Activated CD4-positive, alpha-beta T cell treated with anti-CD3 and anti-CD28 coated beads for 1 hour (primary cell): Measurements from ENCODE around the gene RHEX.
"Not testable (repeated sequence)": the region's sequence is repeated elsewhere in the genome, so short reads cannot be mapped to it uniquely, and the experiment has no call there.

Experiments
- DNase-seq: peaks from one replicate; pipeline ENCODE4 v3.0.0-alpha.2; 2020

RHEX gene, protein sequence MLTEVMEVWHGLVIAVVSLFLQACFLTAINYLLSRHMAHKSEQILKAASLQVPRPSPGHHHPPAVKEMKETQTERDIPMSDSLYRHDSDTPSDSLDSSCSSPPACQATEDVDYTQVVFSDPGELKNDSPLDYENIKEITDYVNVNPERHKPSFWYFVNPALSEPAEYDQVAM

DNA sequence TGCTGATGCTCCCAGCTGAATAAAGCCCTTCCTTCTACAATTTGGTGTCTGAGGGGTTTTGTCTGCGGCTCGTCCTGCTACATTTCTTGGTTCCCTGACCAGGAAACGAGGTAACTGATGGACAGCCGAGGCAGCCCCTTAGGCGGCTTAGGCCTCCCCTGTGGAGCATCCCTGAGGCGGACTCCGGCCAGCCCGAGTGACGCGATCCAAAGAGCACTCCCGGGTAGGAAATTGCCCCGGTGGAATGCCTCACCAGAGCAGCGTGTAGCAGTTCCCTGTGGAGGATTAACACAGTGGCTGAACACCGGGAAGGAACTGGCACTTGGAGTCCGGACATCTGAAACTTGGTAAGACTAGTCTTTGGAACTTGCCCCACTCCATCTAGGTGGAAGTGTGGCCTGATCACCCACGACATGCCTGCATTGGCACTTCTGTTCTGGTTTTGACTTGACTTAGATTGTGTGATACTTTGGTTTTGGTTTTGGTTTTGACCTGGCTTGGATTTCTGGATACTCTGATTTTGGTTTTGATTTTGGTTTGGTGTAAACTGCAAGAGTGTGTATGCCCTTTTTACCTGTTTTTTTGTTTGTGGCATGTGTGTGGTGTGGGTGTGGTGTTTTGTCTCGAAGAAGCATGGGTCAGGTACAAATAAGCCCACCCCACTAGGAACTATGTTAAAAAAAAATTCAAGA, at the start of gene RHEX:
Gene RHEX (plus strand): TSS at position 255 of the 692 bp plus-strand sequence. CDS start 44,656 bp downstream, outside the sequence.
- not testable (repeated sequence) for DNase-seq

DNA sequence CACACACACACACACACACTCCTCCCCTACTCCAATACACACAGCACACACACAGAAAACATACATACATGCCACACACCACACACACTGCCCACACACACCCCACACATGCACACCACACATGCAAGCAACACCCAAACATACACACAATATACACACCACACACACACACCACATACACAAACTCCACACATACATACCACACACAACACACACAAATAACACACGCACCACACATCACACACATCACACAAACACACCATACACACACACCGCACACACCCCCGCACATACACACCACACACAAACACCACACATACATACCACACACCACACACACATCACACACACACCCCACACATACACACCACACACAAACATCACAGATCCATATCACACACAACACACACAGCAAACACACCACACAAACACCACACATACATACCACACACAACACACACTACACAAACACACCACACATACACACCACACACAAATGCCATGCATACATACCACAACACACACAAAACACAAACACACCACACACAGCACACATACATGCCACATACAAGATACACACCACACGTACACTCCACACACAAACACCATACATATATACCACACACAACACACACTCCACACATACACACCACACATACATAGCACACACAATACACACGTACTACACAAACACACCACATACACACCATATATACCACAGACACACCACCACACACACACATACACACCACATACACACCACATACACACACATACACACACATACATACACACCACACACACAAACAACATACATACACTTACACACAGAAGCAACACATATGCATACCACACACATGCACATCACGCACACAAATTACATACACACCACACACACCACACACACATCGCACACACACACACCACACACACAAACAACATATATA, 48.8 kb upstream of the RHEX start:
- DNase-seq, result no peak

DNA sequence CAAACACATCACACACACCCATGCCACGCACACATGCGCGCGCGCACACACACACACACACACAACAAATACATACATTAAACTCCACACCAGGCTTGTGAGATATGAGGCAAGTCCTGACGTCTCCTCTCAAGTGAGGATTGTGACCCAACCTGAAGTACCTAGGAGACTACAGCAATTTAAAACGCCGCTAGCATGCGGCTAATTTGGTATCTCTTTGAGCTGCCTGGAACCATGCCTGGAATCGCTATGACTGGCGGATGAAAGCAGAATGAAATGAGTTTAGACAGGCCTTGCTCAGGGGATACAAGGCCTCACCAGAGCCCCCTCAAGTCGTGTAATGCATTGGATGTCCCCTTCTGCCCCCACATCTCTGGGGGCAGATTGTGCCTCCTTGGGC, 48.1 kb upstream of the RHEX start:
- DNase-seq, result no peak

DNA sequence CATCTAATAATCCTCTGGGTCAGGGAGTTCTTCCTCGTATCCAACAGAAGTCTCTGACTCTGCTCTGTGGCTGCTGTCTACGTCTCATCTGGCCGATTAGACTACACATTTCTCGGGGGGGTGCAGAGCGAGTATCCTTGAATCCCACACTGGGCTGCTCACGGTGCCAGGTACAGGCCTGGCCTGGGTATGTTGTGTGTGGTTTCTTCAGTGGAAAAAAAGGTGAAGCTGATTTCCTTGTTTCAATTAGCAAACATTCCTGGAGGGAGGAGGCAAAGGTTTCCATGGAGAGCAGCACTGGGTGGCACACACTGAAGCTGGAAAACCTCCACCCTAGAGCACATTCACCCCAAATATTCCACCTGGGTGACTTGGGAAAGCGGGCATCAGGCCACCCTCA, 47.7 kb upstream of the RHEX start:
- DNase-seq, result no peak

DNA sequence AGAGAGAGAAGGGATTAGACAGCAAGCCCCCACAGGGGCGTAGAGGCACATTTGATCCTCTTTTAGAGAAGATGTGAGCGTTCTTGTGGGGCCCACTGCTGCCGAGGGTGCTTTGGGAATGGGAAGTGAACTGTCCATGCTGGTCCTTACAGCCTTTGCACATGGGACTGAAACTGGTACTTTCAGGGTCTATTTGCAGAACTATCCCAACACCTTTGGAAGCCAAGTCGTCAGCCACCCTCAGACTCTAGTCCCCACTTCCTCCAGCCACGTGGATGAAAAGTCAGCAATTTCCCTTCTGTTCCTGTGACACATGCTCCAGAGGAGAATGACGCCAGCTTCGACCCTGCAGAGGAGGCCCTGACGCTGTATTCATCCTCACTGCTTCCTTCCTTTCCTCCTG, 47.2 kb upstream of the RHEX start:
- DNase-seq, result no peak

DNA sequence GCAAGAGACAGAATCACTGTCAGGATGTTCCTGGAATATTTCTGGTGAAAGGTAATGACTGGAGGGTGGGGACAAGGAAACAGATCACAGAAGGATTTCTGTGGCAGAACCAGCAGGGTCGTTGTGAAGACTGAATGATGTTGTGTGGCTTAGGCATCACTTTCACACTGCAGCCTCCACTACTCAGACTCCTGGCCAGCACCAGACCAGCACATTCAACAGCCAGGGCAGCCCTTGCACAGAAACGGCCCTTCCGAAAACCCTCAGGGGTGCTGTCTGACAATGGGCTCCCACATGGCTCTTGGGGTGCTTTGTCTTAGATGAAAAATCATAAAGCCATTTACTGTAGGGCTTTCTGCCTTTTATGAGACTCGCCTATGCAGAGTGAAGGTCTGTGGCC, 46.0 kb upstream of the RHEX start:
- DNase-seq, result no peak

DNA sequence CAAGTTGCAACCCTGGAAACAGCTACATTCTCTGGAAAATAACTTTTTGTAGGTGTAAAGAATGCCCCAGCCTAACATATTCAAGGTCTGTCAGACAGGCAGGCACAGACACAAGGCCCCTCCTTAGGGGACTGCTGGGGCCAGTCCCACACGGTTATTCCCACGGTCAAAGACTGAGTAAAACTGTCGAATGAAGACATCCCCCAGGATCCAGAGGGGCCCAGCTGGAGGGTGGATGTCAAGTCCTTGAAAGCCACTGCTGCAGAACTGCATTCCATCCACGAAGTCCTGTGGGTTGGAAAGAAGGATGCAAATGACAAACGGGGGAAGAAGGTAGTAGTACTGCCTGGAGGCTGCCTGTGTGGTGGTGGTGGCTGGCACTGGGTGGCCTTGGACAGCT, 42.9 kb upstream of the RHEX start:
- no peak for DNase-seq

DNA sequence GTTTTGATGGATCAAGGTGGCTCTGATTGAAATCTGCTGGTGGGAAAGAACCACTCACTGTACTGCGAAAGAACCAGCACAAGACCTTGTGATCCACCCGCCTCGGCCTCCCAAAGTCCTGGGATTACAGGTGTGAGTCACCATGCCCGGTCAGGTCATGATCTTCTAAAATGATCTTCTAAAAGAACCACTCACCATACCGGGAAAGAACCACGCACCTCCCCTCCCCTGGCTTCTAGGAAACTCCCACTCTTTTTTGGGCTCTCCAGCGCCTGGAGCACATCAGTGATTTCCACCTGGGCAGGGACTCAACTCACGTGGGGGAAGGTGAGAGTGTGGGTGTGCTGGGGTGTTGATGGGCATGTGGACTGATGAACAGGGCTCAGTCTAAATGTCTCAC, 41.9 kb upstream of the RHEX start:
- DNase-seq, result no peak

DNA sequence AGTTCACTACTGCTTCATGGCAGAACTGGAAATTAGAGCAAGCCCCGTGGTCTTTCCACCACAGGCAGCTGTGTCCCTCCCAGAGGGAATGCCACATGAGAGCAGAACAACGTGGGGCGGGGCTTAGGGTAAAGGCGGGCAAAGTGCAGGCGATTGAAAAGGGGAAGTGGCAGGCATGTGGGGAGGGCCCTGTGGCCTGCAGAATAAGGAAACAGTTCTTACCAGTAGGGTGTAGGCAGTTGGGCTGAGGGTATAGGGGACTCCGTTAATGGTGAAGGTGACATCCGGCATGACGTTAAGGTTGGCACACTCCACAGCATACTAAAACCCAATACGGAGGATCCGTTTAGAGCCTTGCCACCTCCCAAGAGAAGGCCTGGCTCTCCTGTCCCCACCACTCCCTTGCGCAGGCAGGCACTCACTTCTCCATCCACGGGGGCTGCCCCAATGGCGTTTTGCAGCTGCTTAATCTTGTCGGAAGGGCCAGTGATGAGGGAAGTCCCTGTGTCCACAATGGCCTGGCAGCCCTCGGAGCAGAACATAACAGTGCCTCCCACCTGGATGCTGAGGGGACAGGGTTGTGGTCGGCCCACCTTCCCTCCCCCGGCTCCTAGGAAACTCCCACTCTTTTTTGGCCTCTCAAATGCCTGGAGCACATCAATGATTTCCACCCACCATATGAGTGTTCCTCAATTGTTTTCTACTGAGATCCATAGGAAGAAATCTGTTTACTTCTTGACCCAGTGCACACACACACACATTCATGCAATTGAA, 40.7 kb upstream of the RHEX start:
- DNase-seq, result no peak

DNA sequence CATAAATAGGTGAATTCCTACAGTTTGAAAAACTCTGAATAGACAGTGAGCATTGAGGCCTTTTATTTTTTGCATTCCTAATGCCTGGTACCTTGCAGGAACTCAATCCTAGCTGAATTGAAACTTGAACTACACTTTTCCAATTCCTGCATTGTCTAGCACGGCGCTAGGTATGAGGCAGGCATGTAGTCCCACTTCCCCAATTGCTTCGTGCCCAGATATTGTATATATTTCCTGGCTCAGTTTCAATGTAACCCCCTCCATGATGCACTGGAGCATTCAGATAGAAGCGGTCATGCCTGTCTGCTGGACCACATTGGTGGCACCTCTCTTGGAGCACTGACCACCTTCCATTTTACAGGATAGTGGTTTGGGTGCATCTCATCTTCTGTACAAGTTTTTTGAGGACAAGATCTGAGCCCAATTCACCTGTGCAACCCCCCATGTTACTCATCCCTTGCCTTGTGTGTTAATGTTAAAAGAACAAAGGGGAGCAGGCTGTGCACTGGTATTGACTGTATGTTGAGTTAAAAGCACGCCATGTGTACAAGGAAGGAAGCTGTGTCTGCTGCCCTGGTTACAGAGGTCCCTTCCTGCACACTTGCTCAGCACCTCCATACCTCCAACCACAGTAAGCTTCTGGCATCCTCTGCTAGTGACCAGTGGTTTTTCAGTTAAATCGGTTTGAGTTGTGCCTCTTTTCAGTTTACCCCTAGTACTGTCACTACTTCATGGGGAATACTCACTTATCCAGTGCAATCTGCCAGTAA, 39.8 kb upstream of the RHEX start:
- DNase-seq, result no peak

DNA sequence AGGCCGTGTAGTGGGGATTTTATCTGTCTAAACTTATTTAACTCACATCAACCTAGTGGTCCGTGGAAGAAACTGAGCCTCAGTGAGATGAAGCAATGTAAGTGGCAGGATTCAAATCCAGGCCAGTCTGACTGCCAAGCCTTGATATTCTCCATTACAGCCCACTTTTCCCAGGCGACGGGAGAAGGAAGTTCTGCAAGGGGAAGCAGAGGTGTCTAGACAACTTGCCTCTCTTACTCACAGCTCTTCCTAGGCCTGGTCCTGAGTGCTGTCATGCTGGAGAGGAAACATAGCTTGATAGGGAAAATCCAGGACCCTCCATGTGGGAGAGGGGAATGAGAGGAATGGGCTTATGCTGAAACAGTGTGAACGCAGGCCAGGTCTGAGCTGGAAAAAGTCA, 38.4 kb upstream of the RHEX start:
- no peak for DNase-seq

DNA sequence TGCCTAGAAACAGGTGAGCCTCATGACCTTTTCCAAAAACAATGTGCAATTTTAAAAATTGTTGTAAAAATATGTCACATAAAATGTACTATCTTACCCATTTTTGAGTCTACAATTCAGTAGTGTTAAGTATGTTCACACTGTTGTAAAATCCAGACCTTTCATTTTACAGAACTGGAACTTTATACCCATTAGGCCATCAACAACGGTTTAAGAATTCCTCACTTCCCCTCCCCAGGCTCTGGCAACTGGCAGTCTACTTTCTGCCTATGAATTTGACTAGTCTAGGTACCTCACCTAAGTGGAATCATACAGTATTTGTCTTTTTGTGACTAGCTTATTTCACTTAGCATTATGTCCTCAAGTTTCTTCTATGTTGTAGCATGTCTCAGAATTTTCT, 37.9 kb upstream of the RHEX start:
- DNase-seq, result no peak

DNA sequence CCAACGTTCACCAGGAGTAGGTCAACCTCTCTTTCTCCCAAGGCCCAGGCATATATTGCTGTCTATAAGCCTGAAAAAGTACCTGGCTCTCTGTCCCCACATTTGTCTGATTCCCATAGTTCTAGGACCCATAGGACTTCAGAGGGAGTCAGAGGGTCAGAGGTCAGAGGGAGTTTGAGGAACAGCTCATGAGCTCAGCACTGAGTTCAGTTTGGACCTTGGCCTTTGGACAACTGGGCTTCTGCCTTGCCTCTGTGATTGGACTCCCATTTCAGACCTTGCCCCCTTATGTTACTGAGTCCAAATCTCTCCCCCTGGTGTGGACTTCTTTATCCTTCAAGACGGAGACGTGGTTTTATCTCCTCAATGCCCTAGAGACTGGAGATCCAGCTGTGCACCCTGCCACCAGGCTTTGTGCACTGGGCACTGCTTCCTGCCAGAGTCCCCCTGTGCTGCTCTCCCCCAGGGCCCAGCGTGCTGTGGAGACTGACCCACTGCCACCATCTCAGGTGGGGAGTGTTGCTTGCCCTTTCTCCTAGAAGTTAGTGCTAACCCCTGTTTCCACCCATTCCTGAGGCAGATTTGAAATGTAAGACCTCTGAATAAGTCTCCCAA, 32.5 kb upstream of the RHEX start:
- DNase-seq, result no peak

DNA sequence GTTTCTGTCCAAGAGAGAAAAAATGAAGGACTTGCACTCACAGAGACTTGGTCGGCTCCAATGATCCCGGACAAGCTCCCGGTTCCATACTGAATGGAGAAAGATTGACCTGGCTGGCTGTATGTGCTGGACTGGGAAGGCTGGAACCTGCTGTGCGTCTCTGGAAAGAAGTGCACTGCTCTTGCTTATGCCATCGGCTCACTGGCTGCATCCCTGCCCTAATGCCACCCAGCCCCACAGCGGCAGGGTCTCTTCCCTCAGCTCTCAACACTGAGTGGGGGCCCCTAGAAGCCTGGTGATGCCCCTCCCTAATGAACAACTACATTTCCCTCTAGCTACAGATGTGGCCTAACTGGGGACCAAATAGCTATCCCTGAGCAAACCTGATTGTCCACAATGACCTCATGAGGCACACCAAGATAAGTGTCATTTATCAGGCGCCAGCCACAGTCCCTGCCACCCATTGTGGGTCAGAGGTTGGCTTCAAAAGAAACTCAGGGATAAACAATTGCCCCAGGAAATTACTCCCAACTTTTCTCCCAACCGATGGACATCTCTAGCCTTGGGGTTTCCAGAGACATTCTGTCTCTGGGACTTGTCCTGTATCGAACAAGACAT, 31.9 kb upstream of the RHEX start:
- no peak for DNase-seq

DNA sequence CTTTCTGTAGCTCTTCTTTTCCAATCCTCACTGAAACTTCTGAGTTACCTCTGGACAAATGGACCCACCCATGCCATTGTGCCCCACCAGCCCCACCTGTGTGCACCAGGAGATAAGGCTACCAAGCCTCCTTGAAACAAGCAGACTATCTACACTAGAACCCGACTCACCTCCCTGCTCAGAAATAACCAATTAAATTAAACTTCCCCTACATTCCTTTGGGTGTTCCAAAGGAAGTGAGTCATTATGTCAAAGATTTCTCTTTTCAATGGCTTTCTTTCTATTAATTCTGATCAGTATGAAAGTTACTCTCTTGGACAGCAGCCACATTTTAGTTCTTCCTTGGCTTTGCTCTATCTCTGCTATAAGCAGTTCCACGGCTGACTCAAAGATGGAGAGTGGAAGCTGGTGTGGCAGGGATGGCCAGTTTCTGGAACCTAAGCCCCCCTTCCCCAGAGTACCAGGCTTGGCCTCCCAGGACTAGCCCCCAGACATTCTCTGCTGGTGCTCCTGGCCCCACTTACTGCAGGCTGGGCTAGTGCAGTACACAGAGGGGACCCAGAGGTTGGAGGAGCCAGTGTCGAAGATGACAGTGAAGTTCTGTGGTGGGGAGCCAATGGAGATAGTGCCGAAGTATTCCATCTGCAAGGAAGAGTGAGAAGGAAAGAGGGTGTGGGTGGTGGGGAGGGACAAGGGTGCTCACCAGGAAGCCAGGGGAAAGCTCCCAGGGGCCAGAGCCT, 31.2 kb upstream of the RHEX start:
- DNase-seq, result no peak

DNA sequence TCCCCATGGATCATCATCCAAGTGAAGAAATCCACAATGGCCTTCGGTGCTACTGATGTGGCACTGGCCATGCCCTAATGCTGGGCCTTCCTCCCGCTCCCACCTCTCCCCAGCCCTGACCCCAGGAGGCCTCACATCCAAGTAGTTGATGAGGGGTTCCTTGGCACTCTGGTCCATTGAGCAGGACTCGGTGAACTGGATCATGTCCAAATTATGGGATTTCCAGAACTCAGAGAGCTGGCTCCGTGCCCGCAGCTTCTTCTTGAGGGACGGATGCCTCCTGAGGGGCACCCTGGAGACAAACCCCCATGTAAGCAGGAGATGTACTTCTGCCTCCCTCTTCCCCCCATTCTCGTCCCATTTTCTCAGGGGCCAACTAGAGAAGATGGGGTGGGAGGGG, 30.2 kb upstream of the RHEX start:
- no peak for DNase-seq

DNA sequence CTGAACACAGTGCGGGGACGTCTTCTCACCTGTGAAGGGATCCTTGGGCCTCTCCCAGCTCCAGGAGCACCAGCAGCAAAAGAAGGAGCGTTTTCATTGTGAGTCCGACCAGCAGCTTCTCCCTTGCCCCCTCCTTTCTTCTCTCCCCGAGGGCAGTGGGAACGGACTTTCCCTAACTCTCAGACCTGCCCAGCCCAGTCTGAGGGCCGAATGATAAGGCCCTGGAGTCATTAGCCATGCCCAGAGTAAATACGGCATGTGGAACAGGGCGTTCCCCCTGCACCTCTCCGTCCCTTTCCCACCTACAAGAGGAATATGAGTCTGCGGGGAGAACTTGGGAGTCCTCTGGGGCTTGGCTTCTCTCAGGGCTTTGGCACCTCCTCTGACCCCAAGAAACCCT, 29.3 kb upstream of the RHEX start, which contains the start of gene CTSE:
Gene CTSE (minus strand): TSS at position 201 of the 400 bp plus-strand sequence. CDS start 104 bp downstream, at position 97.
- DNase-seq, result no peak

DNA sequence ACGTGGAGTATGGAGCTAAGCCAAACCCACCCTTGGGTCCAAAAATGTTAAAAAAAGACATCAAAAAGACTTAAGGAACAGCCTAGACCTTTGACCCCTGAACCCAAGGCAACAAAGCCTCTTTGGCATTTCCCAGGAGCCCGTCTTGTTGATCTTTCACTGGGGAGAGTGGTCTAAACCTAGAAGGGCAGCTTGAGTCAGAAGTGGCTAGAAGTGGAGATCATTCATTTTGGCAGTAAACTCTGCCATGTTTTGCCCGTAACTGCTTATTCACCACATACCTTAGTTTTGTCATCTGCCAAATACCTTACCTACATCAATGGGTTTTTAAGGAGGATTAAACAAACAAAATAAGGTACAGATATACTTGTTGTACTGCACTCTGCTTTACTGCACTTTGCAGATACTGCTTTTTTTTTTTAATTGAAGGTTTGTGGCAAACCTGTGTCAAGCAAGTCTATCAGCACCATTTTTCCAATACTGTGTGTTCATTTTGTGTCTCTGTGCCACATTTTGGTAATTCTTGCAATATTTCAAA, 27.6 kb upstream of the RHEX start:
- no peak for DNase-seq

DNA sequence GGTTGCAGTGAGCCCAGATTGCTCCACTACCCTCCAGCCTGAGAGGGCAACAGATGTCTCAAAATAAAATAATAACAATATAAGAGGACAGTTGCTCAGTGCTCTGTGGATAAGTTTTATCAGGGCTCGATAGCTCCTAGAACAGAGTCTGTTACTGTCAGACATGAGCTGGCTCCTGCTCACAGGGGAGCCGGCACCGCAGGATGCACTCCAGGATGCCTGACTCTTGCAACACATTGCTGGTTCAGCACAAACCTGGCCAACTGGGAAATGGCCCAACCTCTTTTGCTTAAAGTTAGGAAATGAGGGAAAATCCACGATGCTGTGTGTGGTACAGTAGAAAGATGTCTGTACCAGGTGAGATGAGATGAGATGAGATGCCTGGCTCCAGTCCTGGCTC, 23.5 kb upstream of the RHEX start:
- no peak for DNase-seq

DNA sequence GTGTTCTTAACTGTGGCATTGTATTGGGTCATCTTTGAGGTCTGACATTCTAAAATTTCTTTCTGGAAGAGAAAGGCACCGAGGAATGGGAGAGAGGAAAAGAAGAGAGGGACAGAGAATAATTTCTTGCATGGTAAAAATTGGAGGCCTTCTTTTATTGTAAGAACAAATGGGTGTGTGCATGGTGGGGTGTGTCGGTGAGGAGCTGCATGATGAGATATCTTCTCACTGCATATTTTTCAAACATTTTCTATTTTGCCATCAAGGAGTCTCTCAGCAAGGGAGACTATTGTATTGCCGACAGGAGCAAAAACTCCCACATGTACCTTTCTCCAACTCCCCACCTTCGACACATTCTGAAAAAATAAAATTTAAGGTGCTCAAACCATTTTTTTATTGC, 22.8 kb upstream of the RHEX start:
- no peak for DNase-seq
